Lung microvascular endothelial cell (primary cell): ENCODE results near the gene SLC35F3. TPM values are rescaled to one million over a fixed set of nuclear protein-coding genes. Genes with fewer than 3 reads are reported as not detected.
"Not testable (repeated sequence)": the region's sequence is repeated elsewhere in the genome, so short reads cannot be mapped to it uniquely, and the experiment has no call there.

ENCODE experiments used
- DNase-seq, 2 donors: peaks; one replicate each; pipeline versions ENCODE4 v3.0.0 to v3.0.0-alpha.2; 2010; ENCODE audit warnings: low read depth in 2 of 2
- total RNA-seq: library from RNA; depleted of rRNA; stranded (reverse); fragments of >200 nt; gene quantifications from 2 replicates; pipeline ENCODE4 v1.2.1, GENCODE V29; 2014

SLC35F3 gene
- total RNA-seq, 1 donor from 2014 or later: not detected

DNA sequence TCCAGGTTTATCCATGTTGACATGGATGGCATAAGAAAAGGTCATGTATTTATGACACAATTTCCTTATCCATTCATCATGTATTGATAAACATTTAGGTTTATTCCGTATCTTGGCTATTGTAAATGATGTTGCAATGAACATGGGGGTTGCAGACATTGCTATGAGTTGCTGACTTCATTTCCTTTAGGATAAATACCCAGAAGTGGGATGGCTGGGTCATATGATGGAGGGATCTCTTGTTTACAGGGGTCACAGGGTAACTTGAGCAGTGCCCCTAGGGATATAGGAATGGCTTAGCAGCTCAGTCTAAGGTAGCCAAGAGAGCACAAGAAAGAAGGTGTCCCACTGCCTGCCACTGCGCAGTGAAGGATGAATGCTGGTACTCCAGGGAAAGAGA lies 239.2 kb downstream of the SLC35F3 start:
- peak in 1 of 2 donors; percentile 35 for DNase-seq

GRCh38 chr1:234144901-234145300 lies 240.4 kb downstream of the SLC35F3 start:
- DNase-seq: peak in 1 of 2 donors; percentile 45

- no peak for DNase-seq
These were observed 243.9 kb downstream of the SLC35F3 start for GRCh38 chr1:234148350-234148749.

DNA sequence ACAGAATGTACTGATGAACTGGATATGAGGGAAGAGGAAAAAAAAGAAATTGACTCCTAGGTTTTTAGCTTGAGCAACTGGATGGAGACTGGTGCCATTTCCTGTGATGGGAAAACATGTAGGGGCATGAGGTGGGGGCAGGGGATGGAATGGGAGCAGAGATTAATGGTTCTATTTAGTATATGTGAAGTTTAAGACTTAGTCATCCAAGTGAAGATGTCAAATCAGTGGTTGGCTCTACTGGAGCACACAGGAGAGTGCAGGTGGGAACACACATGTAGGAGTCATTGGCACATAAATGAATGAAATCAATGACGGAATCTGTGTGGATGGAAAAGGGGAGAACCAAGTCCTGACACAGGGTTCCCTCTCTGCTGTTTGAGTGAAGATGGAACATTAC lies 244.3 kb downstream of the SLC35F3 start:
- no peak for DNase-seq

DNA sequence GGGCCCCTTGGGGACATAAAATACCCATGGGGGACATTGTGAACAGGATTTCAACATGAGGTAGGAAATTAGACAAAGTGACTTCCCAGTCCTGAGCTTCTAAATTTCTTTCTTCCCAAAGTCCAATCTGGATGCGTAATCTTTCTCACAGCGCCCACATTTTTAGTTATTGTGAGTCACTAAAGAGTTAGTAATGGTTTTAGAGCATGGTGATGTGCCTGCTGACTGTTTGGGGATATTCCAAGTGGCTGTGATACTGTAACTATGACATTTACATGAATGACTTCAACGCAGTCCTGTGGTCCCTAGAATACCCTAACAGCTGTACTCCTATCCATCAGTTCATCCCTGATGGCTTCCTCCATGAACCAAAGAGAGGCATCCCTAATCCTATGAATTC lies 244.7 kb downstream of the SLC35F3 start:
- DNase-seq: no peak

DNA sequence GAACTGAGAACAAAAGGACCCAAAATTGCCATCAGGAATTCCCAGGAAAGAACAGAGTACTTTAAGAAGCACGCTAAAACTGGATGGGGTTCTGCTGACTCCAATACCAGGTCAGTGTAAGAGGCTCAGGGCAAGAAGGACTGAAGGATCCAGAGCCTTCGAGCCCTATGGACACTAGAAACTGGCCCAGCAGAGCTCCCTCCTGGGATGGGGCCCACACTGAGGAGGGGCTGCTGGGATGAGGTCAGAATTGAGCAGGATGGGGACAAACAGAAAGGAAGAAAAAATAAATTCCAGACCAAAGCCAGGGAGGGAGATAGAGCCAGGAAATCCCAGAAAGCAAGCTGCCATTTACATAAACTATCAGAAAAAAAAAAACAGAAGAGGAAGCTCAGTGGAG lies 246.4 kb downstream of the SLC35F3 start:
- no peak for DNase-seq

DNA sequence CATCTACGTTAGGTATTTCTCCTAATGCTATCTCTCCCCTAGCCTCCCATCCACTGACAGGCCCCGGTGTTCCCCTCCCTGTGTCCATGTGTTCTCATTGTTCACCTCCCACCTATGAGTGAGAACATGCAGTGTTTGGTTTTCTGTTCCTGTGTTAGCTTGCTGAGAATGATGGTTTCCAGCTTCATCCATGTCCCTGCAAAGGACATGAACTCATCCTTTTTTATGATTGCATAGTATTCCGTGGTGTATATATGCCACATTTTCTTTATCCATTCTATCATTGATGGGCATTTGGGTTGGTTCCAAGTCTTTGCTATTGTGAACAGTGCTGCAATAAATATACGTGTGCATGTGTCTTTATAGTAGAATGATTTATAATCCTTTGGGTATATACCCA lies 247.9 kb downstream of the SLC35F3 start:
- DNase-seq: not testable (repeated sequence)

DNA sequence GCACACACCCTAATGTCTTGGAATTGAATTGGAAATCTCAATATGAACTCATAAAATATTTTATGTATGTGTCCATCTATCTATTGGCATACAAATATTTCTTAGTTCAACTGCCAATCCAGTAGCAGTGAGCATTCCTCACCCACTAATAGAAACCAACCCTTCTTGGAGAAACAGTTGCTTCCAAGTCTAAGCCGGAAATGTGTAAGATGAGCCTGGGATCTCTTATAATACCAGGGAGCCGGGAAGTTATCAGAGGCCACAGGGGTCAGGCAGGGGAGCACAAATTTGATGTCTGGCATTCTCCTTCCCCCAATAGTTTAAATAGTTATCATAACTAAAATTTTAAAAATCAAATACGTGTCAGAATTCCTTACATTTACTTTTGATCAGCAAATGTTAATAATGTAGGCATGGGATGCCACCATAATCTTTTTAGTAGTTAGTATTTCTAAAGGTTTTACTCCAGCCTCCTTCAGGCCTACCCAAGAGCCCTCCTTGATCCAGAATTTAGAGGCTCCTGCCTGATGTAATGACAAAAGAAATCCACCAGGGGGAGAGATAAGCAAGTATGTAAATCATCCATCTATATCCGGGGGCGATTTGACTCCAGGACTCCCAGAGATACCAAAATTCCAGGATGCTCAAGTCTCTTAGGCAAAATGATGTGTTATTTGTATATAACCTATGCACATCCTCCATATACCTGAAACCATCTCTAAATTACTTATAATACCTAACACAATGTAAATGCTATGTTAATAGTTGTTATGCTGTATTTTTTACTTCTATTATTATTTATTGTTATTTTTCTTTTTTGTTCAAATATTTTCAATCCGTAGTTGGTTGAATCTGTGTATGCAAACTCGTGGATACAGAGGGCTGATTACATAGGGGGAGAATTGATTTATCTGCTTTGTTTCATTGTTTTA lies 250.1 kb downstream of the SLC35F3 start:
- DNase-seq: peak; percentile 63 to 76

- no peak for DNase-seq
These were observed 258.2 kb downstream of the SLC35F3 start for GRCh38 chr1:234162661-234163060.

- no peak for DNase-seq
These were observed 258.9 kb downstream of the SLC35F3 start for GRCh38 chr1:234163267-234163919.

DNA sequence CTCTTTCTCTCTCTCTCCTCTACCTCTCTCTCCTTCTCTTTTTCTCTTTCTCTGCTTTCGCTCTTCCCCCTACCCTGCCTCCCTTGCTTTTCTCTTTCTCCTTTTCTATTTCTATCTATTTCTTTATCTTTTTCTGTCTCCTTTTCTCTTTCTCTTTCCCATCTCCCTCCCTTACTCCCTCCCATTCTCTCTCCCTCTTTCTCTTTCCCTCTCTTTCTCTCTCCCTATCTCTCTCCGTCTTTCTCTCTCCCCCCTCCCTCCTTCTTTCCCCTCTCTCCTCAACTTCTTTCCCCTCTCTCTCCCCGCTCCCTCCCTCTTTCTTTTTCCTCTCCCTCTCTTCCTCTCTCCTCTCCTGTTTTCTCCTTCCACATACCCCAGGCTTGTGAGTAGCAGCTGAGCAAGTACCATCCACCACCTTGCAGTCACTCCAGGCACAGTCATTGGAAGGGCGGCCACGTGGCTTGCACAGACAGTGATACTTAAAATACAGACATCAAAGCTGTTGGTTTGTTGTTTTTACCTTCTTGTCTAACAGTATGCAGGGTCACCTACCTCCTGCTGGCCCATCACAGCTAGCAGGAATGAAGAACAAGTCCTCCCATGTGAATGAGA lies 259.7 kb downstream of the SLC35F3 start:
- DNase-seq: no peak

- DNase-seq: no peak
These were observed 263.7 kb downstream of the SLC35F3 start for GRCh38 chr1:234168061-234168724.

- DNase-seq: no peak
These were observed 264.8 kb downstream of the SLC35F3 start for GRCh38 chr1:234169161-234169849.

GRCh38 chr1:234170067-234170466 lies 265.6 kb downstream of the SLC35F3 start:
- DNase-seq: no peak

- DNase-seq: no peak
These were observed 266.1 kb downstream of the SLC35F3 start for GRCh38 chr1:234170622-234171021.

GRCh38 chr1:234173968-234174367 lies 269.5 kb downstream of the SLC35F3 start:
- no peak for DNase-seq

DNA sequence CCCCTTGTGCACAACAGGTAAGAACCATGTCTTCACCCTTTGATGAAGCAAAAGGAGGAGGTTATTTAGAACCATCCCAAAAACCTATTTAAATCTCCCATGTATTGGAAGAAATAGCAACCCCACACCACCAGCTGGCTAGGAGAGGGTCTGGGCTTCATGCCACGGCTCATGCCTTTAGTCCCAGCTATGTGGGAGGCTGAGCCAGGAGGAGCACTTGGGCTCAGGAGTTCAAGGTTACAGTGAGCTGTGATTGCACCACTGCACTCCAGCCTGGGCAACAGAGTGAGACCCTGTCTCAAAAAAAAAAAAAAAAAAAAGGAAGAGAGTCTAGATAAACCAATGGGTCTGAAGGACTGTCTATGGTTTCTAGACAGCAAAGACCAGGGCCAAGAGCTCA lies 270.9 kb downstream of the SLC35F3 start:
- no peak for DNase-seq

DNA sequence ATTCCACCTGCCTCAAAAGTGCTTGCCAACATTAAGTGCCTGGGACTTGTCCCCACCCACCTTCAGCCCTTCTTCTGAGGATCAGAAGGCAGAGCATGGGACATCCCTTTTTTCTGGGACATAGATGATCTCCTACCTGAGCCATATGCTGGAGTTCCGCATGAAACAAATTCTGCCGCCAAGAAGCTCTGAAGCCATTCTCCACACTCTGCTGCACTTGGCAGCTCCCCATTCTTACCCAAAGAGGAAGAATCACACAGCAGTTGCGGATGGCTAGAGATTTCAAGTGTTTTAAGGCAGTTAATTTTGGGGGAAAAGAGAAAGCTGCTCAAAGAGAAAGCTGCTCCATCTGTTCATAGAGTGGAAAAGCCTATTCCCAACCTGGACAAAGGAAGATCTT lies 271.5 kb downstream of the SLC35F3 start:
- no peak for DNase-seq

DNA sequence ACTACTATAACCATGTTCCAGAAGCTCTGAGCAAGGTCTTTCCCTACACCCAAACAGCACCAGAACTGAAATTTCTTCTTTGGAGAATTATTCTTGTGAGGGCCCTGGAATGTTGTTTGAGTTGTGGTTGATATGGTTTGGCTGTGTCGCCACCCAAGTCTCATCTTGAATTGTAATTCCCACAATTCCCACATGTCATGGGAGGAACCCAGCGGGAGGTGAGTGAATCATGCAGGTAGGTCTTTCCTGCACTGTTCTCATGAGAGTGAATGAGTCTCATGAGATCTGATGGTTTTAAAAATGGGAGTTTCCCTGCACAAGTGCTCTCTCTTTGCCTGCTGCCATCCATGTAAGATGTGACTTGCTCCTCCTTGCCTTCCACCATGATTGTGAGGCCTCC lies 272.4 kb downstream of the SLC35F3 start:
- DNase-seq: not testable (repeated sequence)

GRCh38 chr1:234185438-234185837 lies 281.0 kb downstream of the SLC35F3 start:
- no peak for DNase-seq

DNA sequence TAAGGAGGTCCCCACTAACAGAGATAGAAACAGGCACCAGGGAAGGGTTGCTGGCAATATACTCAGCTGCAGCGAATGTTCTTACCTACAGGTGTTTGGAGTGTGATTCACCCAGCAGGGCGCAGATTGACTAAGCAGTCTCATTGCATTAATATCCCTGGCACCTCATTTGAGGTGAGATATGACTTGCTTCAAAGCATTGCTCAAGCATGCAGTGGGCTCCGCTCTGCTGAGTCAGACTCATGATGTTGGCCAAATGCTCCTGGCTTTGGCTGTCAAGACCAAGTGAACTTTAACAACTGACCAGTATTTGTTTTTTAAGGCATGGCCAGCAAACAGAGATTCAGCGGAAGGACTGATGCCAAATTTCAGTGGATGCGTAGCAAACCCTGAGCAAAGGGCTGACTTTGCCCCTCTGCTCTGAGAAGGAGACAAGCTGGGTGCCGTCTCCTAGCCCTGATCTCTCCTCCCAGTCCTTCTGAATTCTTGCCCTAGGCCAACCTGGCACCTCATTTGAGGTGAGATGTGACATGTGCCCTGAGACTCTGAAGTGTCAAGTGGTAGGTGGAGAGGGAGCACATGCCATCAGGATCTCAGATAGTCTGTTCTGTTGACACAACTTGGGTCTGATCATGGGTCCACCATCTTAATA lies 281.7 kb downstream of the SLC35F3 start:
- DNase-seq: no peak
